Glutamatergic neuron (in vitro differentiated cells): ENCODE data around the gene TET1. TPM values are rescaled to one million over a fixed set of nuclear protein-coding genes. Genes with fewer than 3 reads are reported as not detected.
"Not testable (repeated sequence)": the region's sequence is repeated elsewhere in the genome, so short reads cannot be mapped to it uniquely, and the experiment has no call there.

Experiments used
- DNase-seq: peaks from one replicate; pipeline ENCODE4 v3.0.0; 2022
- H3K27ac Mint-ChIP-seq: one replicate; pipeline ENCODE4 v1.8.0; 2020; ENCODE audit warnings: mild to moderate bottlenecking, mixed read lengths, inconsistent platforms; ENCODE audit not compliant: unreplicated experiment
- H3K27me3 Mint-ChIP-seq: one replicate; pipeline ENCODE4 v1.8.0; 2020; ENCODE audit warnings: mild to moderate bottlenecking, moderate library complexity, mixed read lengths, inconsistent platforms; ENCODE audit not compliant: unreplicated experiment
- H3K36me3 Mint-ChIP-seq: one replicate; pipeline ENCODE4 v1.8.0; 2020; ENCODE audit warnings: mild to moderate bottlenecking, mixed read lengths, inconsistent platforms; ENCODE audit not compliant: unreplicated experiment
- H3K4me1 Mint-ChIP-seq: one replicate; pipeline ENCODE4 v1.8.0; 2020; ENCODE audit warnings: mild to moderate bottlenecking, low read depth, mixed read lengths, inconsistent platforms; ENCODE audit not compliant: unreplicated experiment
- H3K4me3 Mint-ChIP-seq: one replicate; pipeline ENCODE4 v1.8.0; 2020; ENCODE audit warnings: mild to moderate bottlenecking, mixed read lengths, inconsistent platforms; ENCODE audit not compliant: unreplicated experiment
- H3K9me3 Mint-ChIP-seq: one replicate; pipeline ENCODE4 v1.8.0; 2020; ENCODE audit warnings: mild to moderate bottlenecking, moderate library complexity, mixed read lengths, inconsistent platforms; ENCODE audit not compliant: unreplicated experiment
- CTCF ChIP-seq: fragments of 200-600 bp; sonication (generic); IDR thresholded peaks from one replicate; pipeline ENCODE4 v1.5.0; 2021; ENCODE audit not compliant: partially characterized antibody, unreplicated experiment
- total RNA-seq: library from RNA; stranded (reverse); fragmentation: NEBNext Ultra II Directional; extraction: Animal tissue kit (Norgen Biotek cat#: 25700); gene quantifications from one replicate; pipeline ENCODE4 v1.2.1, GENCODE V29; 2021; ENCODE audit not compliant: unreplicated experiment

The TET1 gene
- total RNA-seq, 1 donor from 2014 or later: 31.6 TPM

DNA sequence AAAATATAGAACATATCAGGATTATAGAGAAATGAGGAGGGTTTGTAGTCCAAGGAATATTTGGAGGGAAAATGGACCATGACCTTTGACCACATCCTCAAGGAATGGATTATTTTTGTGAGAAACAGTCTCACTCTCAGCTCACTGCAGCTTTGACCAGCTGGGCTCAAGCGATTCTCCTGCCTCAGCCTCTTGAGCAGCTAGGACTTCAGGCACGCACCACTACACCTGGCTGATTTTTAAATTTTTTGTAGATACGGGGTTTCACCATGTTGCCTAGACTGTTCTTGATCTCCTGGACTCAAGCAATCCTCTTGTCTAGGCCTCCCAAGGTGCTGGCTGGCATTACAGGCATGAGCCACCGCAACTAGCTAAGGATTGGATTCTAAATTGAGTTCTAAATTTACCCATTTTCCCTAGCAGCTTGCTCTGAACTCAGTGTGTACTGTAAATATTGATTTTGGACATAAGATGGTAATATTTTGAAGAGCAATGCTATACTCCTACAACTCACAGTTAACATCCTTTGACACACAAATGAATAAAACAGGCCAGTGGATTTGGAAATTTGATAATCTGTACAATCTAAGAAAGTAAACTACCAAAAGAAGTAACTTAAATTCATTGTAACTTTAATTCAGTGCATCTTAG lies 73.8 kb downstream of the TET1 start:
- no peak for DNase-seq
- H3K4me1 Mint-ChIP-seq: no peaks in the 10 kb centered on the region
- H3K4me3 Mint-ChIP-seq: no peak overlapping the region
- no peaks in the 10 kb centered on the region for H3K36me3 Mint-ChIP-seq
- no peaks in the 10 kb centered on the region for H3K9me3 Mint-ChIP-seq
- TF ChIP-seq CTCF: no peak
- no peaks in the 10 kb centered on the region for H3K27me3 Mint-ChIP-seq
- no peak overlapping the region for H3K27ac Mint-ChIP-seq

DNA sequence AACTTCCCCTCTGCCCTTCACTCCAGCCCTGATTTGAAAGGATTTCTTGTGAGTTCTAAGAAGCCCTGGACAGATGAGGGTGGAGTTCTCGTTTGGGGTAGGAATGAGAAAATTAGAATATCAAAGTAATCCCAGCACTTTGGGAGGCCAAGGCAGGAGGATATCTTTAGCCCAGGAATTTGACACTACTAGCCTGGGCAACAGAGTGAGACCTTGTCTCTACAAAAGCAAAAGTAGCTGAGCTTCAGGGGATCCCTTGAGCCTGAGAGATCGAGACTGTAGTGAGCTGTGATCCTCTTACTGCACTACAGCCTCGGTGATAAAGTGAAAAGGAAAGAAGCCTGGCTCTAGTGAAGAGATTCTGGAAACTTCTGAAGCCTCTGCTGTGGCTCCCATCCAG lies 76.2 kb downstream of the TET1 start:
- Mint-ChIP-seq H3K4me1 (no peaks in the 10 kb centered on the region), H3K27ac (no peak overlapping the region), H3K4me3 (no peak overlapping the region), H3K36me3 (no peaks in the 10 kb centered on the region), H3K9me3 (no peaks in the 10 kb centered on the region), H3K27me3 (no peaks in the 10 kb centered on the region)
- no peak for TF ChIP-seq CTCF
- no peak for DNase-seq

- not testable (repeated sequence) for H3K4me1 Mint-ChIP-seq, H3K36me3 Mint-ChIP-seq
Measured at GRCh38 chr10:68643550-68643949, 83.4 kb downstream of the TET1 start.

GRCh38 chr10:68647672-68648341 lies 87.7 kb downstream of the TET1 start:
- Mint-ChIP-seq H3K4me3 (no peak overlapping the region), H3K36me3 (peaks cover 5% of the 10 kb centered on the region), H3K4me1 (no peaks in the 10 kb centered on the region), H3K9me3 (no peaks in the 10 kb centered on the region), H3K27ac (no peak overlapping the region), H3K27me3 (no peaks in the 10 kb centered on the region)
- no peak for TF ChIP-seq CTCF
- no peak for DNase-seq

More at GRCh38 chr10:68643550-68643949, 83.4 kb downstream of the TET1 start:
- H3K27ac Mint-ChIP-seq, H3K9me3 Mint-ChIP-seq, DNase-seq, H3K4me3 Mint-ChIP-seq, H3K27me3 Mint-ChIP-seq: not testable (repeated sequence)

GRCh38 chr10:68655620-68656126 lies 95.5 kb downstream of the TET1 start:
- DNase-seq: no peak
- H3K36me3 Mint-ChIP-seq: no peaks in the 10 kb centered on the region
- no peaks in the 10 kb centered on the region for H3K9me3 Mint-ChIP-seq

More at GRCh38 chr10:68655620-68656126, 95.5 kb downstream of the TET1 start:
- Mint-ChIP-seq H3K4me1 (no peaks in the 10 kb centered on the region), H3K27me3 (no peaks in the 10 kb centered on the region), H3K27ac (no peak overlapping the region), H3K4me3 (no peak overlapping the region)
- no peak for TF ChIP-seq CTCF
